Small intestine (tissue), 4 donors: ENCODE results near the gene IL36B. TPM values are rescaled to one million over a fixed set of nuclear protein-coding genes. Genes with fewer than 3 reads are reported as not detected.

Experiments used
- polyA plus RNA-seq, 4 donors: library from polyadenylated mRNA; stranded (reverse) in 3 of 4; unstranded in 1 of 4; fragments of 200-250 nt in 3 of 4; fragments of 120-200 nt in 1 of 4; gene quantifications; one replicate each; pipeline versions ENCODE4 v1.2.1 to v1.2.3, GENCODE V29; 2013
- donor health status: healthy with polysubstance abuse.
- donor health status: Bipolar disorder and iron deficiency.
- donor health status: healthy.

The IL36B gene
- polyA plus RNA-seq, 4 donors: not detected

Other genes with a start within 250 kb of the IL36B start
- gene IL1B, start 216.1 kb downstream of the IL36B start, polyA plus RNA-seq: 1 to 10 TPM; 2.7 to 5.3 (median 3.1) TPM
- 1 to 10 TPM in 1 of 4 donors, not detected in 3; 1.6 TPM for gene IL37, start 141.7 kb downstream of the IL36B start, polyA plus RNA-seq
- under 1 TPM in 1 of 4 donors, not detected in 3; 0.50 TPM for gene IL36G, start 74.9 kb downstream of the IL36B start, polyA plus RNA-seq
- gene IL36A, start 47.4 kb downstream of the IL36B start, polyA plus RNA-seq: under 1 TPM in 1 of 4 donors, not detected in 3; 0.09 TPM
- gene IL36RN, start 6.3 kb upstream of the IL36B start, polyA plus RNA-seq: not detected
- under 1 TPM in 1 of 4 donors, not detected in 3; 0.25 TPM for gene IL1F10, start 15.1 kb upstream of the IL36B start, polyA plus RNA-seq
- gene IL1RN, start 74.7 kb upstream of the IL36B start, polyA plus RNA-seq: 10 to 100 TPM in 3 of 4 donors, under 1 TPM in 1; 0.44 to 69.8 (median 24.3) TPM
- gene PSD4, start 121.1 kb upstream of the IL36B start, polyA plus RNA-seq: 10 to 100 TPM; 24.7 to 39.2 (median 32.7) TPM
- 1 to 10 TPM in 3 of 4 donors, under 1 TPM in 1; 0.45 to 5.5 (median 2.5) TPM for gene PAX8, start 226.1 kb upstream of the IL36B start, polyA plus RNA-seq